Hematopoietic multipotent progenitor cell treated with erythropoietin and hydrocortisone succinate and interleukin-3 and kit ligand, for 15 days (in vitro differentiated cells): ENCODE data around the gene TULP1.
"Not testable (repeated sequence)": the region's sequence is repeated elsewhere in the genome, so short reads cannot be mapped to it uniquely, and the experiment has no call there.

ENCODE experiments used
- DNase-seq: peaks from one replicate; pipeline ENCODE4 v3.0.0-alpha.2; 2015; ENCODE audit warnings: low spot score

The TULP1 gene

DNA sequence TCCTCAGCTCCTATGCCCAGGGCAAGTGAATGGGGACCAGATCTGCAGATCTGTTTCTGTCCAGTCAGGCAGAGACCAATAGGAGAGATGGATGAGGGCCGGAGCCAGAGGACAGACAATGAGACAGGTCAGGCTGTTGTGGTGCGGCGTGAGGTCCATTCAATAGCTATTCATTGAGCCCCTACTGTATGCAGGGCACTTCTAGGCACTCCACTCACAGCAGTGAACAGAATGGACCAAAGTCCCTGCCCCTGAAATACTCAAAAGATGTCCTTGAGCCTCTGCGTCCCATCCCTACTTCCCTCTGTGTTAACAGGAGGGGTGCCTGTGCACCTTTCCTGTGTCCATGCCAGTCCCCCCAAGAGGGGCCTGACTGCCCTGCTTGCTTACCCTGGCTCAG, 8.5 kb upstream of the TULP1 start:
- no peak for DNase-seq

GRCh38 chr6:35519313-35520015, 6.8 kb upstream of the TULP1 start:
- DNase-seq: no peak

- no peak for DNase-seq
Observed at GRCh38 chr6:35518566-35519312, 6.0 kb upstream of the TULP1 start.

GRCh38 chr6:35517978-35518377, 5.3 kb upstream of the TULP1 start:
- not testable (repeated sequence) for DNase-seq

DNA sequence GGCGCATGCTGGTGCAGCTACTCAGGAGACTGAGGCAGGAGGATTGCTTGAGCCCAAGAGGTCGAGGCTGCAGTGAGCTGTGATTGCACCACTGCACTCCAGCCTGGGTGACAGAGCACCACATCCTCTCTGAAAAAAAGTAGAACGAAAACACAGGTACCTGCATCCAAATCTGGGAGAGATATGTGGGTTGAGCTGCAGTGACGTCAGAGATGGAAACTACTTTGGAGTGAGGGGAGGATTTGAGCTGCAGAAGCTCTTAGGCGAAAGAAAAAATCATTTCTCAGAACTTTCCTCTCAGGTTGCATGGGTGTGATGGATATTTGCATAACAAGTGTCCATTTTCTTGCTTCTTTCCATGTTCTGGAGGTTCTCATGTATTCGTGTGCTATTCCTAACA, 4.0 kb upstream of the TULP1 start:
- no peak for DNase-seq

DNA sequence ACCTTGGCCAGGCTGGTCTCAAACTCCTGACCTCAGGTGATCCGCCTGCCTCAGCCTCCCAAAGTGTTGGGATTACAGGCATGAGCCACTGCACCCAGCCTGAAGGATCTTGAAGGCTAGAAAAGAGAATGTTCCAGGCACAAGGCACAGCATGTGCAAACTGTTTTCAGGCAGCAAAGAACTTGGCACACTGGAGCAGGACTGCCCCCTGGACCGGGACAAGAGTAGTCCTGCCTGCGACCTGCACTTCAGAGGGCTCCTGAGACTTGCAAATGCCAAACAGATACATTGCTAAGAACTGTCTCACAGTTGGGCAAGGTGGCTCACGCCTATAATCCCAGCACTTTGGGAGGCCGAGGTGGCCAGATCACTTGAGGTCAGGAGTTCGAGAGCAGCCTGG, 3.2 kb upstream of the TULP1 start:
- DNase-seq: not testable (repeated sequence)

DNA sequence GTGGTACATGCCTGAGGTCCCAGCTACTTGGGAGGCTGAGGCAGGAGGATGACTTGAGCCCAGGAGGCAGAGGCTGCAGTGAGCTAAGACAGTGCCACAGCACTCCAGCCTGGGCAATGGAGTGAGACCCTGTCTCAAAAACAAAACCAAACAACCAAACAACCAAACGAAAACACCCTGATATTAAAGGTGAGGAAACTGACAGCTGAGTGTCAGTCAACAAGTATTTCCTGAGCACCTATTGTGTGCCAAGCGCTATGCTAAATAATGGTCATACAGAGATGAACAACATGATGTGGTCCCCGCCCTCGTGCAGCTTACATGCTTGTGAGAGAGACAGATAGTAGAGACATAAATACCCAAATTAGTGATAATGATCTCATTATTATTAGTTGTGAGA, 1.9 kb upstream of the TULP1 start:
- no peak for DNase-seq

- no peak for DNase-seq
Observed at GRCh38 chr6:35512006-35512405, 690 bp downstream of the TULP1 start.

GRCh38 chr6:35511562-35511941, 1.1 kb downstream of the TULP1 start:
- DNase-seq: no peak

- DNase-seq: no peak
Observed at GRCh38 chr6:35510916-35511561, 1.7 kb downstream of the TULP1 start.

GRCh38 chr6:35508542-35508941, 4.2 kb downstream of the TULP1 start:
- DNase-seq: no peak

GRCh38 chr6:35508027-35508426, 4.7 kb downstream of the TULP1 start:
- DNase-seq: no peak

- no peak for DNase-seq
Observed at GRCh38 chr6:35507221-35507620, 5.5 kb downstream of the TULP1 start.

DNA sequence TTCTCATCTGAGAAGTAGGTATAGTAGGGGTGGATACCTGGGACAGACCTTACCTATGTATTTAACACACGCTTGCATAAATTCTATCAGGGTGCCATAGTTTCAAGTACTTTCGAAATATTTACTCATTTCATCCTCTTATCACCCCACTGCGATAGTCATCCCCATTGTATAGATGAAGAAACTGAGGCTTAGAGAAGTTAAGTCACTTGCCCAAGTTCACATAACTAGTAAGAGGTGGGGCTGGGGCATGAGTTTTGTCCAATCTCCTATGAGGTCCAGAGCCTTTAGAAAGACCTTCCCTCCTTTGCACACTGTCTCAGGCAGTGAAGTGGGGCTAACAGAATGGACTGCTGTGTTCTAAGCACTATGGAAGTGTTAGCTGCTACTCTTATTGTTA, 6.2 kb downstream of the TULP1 start:
- DNase-seq: no peak

- DNase-seq: no peak
Observed at GRCh38 chr6:35505999-35506412, 6.7 kb downstream of the TULP1 start.

DNA sequence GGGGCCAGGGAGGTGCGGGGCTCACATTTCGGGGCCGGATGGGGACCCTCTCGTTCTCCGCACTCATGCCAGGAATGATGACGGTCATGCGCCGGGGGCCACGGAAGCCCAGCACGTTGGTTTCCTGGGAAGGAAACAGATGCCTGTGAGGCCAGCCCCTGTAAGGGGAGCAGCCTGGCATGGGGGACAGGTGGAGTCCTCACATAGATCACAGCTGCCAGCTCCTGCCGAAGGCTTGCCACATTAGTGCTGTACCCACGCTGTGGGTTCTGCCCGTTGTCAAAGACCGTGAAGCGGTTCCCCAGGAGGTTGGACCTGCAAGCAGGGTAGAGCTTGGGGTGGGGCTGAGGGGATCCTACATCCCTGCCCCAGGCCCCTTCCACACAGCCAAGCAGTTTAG, 9.2 kb downstream of the TULP1 start:
- no peak for DNase-seq

GRCh38 chr6:35501784-35502183, 10.9 kb downstream of the TULP1 start:
- DNase-seq: no peak

GRCh38 chr6:35500782-35501181, 11.9 kb downstream of the TULP1 start:
- no peak for DNase-seq

DNA sequence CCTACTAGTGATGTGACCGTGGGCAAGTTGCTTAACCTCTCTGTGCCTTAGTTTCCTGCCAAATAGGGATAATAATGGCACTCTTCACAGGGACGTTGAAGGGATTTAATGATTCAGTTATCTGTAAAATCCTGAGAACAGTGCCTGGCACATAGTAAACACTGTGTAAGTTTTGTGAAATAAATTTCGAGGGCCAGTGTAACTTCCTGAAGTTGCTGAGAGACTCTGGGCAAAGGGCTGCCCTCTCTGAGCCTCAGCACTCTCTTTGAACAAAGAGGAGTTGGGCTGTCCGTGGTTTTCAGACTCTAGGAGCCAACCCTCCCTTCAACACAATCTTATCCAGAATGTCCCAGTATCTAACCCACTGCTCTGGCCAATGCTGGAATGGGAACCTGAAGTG, 13.3 kb downstream of the TULP1 start:
- DNase-seq: no peak

DNA sequence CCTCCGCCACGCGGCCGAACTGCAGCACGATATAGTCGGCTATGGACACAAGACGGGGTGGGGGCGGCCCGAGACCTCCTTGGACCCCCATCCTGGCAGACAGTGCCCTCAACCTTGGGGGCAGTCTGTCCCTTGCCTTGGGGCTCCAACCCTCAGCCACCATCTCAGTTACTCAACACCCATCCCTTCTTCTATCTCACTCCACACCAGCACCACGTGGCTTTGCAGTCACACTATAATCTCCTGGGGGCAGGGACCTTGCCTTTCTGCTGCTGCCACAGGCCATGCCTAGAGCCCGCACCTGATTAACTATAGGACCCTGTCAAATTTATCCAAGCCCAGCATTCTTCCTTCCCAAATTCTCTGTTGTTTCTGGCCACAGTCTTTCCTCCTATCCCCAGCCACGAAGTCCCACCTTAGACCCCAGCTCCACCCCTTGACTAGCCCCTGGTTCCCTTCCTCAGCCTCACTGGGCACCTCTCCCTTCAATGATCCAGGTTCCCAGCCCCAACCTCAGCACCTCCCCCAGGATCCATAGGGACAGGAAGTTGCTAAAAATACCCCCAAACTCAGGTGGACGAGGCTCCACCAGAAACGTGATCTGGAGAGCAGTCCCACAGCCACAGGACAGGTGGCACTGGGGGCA, 14.2 kb downstream of the TULP1 start:
- no peak for DNase-seq

- no peak for DNase-seq
Observed at GRCh38 chr6:35497571-35498421, 14.9 kb downstream of the TULP1 start.
